Activated CD4-positive, CD25-positive, alpha-beta regulatory T cell treated with anti-CD3 and anti-CD28 coated beads, Interleukin-2, amount 50 U/mL, for 72 hours (primary cell): Measurements from ENCODE around the gene WDR89.
A peak's percentile ranks its signal among the peaks of the same experiment; 100 is the strongest.
"Not testable (repeated sequence)": the region's sequence is repeated elsewhere in the genome, so short reads cannot be mapped to it uniquely, and the experiment has no call there.

Experiments
- DNase-seq: peaks from one replicate; pipeline ENCODE4 v3.0.0; 2021

WDR89 gene

DNA sequence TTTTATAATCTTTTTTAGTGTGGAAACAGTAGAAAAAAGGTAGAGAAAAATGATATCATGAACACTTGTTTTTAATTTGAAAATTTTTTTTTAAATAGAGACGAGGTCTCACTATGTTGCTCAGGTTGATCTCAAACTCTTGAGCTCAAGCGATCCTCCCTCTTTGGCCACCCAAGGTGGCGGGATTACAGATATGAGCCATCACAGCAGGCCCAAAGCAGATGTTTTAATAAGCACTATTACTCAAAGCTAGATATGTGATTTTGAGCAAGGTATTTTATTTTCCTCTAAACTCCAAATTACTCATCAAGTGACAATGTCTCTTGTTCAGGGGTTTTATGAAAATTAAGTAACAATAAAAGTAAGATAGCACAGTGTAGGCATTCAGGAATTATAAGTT, 10.7 kb upstream of the WDR89 start:
- DNase-seq, result no peak

DNA sequence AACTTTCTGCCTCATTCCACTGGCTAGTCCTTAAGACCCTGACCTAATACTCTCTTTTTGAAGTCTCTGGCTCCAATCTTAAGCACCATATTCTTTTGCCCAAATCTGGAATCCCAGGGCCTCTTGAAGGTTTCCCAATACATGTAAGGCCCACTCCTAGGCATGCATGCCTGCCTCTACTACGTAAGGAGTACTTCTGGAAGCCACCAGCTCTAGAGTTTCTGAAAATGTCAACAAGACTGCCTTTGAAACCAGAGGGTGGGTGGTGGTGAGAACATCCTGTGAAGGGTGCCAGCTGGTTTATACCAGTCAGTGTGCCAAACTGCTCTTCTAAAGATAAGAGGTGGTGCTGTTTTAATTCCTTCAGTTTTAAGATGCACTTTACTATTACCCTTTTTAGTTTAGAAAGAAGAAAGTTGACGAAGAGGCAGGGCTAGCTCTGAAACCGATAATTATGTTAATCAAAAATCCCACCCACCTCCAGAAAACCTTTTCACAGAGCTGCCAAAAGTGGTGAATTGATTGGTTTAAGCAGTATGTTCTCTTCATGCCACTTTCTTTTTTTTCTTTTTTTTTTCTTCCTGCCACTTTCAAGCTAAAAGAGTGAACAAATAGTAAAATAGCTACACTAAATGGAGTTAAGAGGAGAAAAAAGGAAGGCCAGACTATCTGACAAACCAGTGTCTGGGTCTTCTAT, 8.7 kb upstream of the WDR89 start:
- DNase-seq, result peak; percentile 44

GRCh38 chr14:63647696-63648410, 6.2 kb upstream of the WDR89 start:
- DNase-seq, result no peak

- no peak for DNase-seq
Observed at GRCh38 chr14:63644741-63645140, 3.1 kb upstream of the WDR89 start.

GRCh38 chr14:63642656-63643382, 1.1 kb upstream of the WDR89 start:
- DNase-seq, result no peak

DNA sequence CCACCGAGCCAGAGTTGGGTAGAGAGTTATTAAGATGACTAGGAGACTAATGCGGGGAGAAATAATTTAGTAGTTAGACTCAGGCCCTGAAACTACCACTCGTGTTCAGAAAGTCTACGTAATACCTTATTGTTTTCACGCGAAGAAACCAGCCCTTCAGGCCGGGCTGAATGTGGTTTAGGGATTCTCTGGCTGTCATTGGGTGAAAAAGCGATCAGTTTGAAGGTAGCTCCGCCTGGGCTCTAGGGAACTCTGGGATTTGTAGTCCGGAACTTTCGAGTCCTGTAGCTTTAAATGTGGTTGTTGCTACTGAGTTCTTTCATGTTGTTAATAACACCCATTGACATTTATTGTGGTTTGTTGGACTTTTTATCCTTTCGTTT, 549 bp upstream of the WDR89 start:
- peak; percentile 65 for DNase-seq

DNA sequence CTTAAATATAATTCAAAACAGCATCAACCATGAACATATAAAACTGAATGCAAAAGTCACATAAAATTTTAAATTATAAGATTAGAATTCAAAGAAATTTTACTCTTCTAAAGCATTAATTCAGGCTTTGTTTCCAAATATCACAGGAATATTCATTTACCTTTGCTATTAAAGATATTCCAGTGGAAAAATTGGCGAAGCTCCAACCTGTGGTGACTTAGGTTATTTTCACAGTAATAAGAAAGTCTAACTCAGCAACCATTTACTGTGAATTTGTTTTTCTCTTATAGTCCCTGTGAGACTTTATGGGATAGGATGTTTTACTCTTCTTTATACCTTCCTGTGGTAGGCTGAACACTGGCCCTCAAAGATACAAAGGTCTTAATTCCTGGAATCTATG, 3.2 kb downstream of the WDR89 start:
- no peak for DNase-seq

- DNase-seq, result not testable (repeated sequence)
Observed at GRCh38 chr14:63636094-63636635, 5.5 kb downstream of the WDR89 start.

- DNase-seq, result no peak
Observed at GRCh38 chr14:63633801-63634200, 7.9 kb downstream of the WDR89 start.

DNA sequence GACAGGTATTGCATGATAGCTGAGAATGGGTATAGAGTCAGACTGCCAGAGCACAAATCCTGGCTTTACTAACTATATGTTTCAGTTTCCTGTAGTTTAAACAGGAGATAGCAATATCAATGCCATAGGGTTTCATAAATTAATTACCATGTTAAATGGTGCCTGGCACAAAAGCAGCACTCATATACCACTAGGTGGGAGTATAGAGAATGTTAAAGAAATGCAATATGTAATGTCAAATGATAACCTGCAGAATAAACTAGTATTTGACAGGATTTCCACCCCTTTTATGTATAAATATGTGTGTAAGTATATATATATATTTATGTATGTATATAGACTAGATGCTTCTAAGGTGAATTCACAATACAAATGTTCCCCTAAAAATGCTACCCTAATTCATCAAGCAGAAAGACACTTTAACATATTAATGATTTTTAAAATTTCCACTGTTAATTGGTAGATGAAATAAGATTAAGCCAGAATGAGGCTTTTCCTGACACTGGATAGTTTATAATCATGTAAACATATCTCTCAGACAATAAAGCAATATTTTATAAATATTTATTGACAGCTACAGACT, 8.6 kb downstream of the WDR89 start:
- no peak for DNase-seq

DNA sequence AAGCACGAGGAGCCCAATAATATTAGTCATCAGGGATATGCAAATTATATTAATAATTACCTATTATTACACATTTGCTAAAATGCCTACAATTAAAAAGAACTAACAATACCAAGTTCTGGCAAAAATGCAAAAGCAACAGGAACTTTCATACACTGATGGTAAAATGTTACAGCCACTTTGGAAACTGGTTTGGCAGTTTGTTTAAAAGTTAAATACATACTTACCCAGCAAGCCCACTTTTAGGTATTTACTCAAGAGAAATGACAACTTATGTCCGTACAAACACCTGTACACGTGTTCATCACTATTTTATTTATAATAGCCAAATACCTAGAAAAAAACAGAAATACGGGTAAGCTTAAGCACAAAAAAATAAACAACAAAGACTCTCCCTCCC, 17.0 kb downstream of the WDR89 start:
- DNase-seq, result no peak

GRCh38 chr14:63624203-63624602, 17.5 kb downstream of the WDR89 start:
- no peak for DNase-seq

DNA sequence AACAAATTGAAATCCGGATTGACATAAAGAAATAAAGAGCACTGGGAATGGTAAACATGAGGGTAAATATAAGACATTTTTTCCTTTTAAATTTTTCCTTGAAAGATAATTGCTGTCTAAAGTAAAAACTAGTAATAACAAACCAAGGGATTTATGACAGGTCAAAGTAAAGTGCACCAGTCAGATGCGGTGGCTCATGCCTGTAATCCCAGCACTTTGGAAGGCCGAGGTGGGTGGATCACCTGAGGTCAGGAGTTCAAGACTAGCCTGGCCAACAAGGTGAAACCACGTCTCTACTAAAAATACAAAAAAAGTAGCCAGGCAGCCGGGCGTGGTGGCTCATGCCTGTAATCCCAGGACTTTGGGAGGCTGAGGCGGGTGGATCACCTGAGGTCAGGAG, 19.7 kb downstream of the WDR89 start:
- DNase-seq, result not testable (repeated sequence)

- no peak for DNase-seq
Observed at GRCh38 chr14:63616015-63616414, 25.7 kb downstream of the WDR89 start.

DNA sequence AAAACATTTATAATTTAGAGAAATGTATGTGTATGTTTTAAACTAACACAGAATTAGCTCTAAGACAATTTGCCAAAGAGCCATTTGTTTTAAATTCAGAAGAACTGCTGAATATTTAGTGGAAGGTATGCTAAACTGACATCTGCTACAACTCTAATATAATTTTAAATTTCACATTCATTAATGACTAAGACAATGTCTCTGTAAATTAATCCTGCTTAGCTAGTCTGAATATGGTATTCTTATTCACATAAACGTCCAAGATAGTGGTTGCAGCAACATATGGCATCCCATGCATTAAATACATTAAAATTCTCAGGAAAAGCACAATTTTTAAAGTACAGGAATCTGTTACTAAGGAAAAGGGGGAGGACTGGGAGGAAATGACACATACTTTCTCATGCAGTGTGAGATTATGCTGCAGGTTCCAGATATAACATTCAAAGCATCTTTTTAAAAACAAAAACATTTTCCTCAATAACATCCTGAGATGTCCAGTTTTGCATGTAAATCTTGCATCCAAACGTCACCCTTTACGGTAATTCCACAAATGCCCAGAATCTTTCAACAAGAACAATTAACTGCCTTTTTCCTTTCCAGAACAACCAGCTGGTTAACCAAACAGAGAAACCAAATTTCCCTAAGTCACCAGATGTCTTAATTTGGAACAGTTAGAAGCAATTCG, 26.9 kb downstream of the WDR89 start:
- no peak for DNase-seq

GRCh38 chr14:63611078-63611477, 30.6 kb downstream of the WDR89 start:
- DNase-seq, result no peak

GRCh38 chr14:63605041-63605532, 36.6 kb downstream of the WDR89 start:
- DNase-seq, result no peak

GRCh38 chr14:63604626-63605025, 37.0 kb downstream of the WDR89 start:
- no peak for DNase-seq

GRCh38 chr14:63603749-63604277, 37.9 kb downstream of the WDR89 start:
- DNase-seq, result no peak

- no peak for DNase-seq
Observed at GRCh38 chr14:63598807-63599206, 42.9 kb downstream of the WDR89 start.

- no peak for DNase-seq
Observed at GRCh38 chr14:63596998-63597658, 44.5 kb downstream of the WDR89 start.
